ENCODE measurements around the gene CYP3A7. TPM values are rescaled to one million over a fixed set of nuclear protein-coding genes. Genes with fewer than 3 reads are reported as not detected.
A peak's percentile ranks its signal among the peaks of the same experiment; 100 is the strongest.

Gene CYP3A7
- total and polyA plus RNA-seq, 2 of the 13 experiments (the other 11 are each of a cell fraction or from before 2014, with no cell fraction given) = 5.8 to 6.4 TPM

DNA sequence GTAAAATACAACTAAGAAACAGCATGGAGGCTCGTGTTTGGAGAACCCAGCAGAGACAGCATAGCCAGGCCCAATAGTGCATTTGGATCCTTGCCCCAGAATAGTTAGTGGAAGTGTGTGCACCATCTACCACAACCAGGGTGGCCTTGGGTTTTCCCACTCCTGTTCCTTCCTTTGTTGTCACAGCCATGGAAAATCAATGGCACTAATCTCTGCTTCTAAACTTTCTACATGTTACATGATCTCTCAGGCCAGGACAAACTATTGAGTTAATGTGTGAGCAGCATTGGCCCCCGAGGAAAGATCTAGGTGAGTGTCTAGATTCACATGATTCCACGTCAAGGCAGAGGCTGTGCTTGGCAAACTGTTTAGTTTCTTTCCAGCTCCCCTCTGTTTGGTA lies 2.0 kb downstream of the CYP3A7 start (continued):
- TF ChIP-seq, protein P1, sequence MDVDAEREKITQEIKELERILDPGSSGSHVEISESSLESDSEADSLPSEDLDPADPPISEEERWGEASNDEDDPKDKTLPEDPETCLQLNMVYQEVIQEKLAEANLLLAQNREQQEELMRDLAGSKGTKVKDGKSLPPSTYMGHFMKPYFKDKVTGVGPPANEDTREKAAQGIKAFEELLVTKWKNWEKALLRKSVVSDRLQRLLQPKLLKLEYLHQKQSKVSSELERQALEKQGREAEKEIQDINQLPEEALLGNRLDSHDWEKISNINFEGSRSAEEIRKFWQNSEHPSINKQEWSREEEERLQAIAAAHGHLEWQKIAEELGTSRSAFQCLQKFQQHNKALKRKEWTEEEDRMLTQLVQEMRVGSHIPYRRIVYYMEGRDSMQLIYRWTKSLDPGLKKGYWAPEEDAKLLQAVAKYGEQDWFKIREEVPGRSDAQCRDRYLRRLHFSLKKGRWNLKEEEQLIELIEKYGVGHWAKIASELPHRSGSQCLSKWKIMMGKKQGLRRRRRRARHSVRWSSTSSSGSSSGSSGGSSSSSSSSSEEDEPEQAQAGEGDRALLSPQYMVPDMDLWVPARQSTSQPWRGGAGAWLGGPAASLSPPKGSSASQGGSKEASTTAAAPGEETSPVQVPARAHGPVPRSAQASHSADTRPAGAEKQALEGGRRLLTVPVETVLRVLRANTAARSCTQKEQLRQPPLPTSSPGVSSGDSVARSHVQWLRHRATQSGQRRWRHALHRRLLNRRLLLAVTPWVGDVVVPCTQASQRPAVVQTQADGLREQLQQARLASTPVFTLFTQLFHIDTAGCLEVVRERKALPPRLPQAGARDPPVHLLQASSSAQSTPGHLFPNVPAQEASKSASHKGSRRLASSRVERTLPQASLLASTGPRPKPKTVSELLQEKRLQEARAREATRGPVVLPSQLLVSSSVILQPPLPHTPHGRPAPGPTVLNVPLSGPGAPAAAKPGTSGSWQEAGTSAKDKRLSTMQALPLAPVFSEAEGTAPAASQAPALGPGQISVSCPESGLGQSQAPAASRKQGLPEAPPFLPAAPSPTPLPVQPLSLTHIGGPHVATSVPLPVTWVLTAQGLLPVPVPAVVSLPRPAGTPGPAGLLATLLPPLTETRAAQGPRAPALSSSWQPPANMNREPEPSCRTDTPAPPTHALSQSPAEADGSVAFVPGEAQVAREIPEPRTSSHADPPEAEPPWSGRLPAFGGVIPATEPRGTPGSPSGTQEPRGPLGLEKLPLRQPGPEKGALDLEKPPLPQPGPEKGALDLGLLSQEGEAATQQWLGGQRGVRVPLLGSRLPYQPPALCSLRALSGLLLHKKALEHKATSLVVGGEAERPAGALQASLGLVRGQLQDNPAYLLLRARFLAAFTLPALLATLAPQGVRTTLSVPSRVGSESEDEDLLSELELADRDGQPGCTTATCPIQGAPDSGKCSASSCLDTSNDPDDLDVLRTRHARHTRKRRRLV (CRISPR knock-in tag; IDR thresholded peaks at IDR 0.05) = no peak
- TF ChIP-seq ZBTB3 (CRISPR knock-in tag; IDR thresholded peaks at IDR 0.05; ENCODE audit: borderline replicate concordance, low read depth) = no peak
- no peak for TF ChIP-seq ZNF563 (CRISPR knock-in tag; IDR thresholded peaks at IDR 0.05)
- no peak for TF ChIP-seq ZNF543 (CRISPR knock-in tag; IDR thresholded peaks at IDR 0.05)
- no peak for TF ChIP-seq ZNF709 (CRISPR knock-in tag; IDR thresholded peaks at IDR 0.05)
- no peak for TF ChIP-seq KDM1A (CRISPR knock-in tag; IDR thresholded peaks at IDR 0.05)
- TF ChIP-seq NFAT5 (CRISPR knock-in tag; IDR thresholded peaks at IDR 0.05) = no peak
- TF ChIP-seq ZNF597 (CRISPR knock-in tag; IDR thresholded peaks at IDR 0.05) = no peak
- TF ChIP-seq, protein P2, sequence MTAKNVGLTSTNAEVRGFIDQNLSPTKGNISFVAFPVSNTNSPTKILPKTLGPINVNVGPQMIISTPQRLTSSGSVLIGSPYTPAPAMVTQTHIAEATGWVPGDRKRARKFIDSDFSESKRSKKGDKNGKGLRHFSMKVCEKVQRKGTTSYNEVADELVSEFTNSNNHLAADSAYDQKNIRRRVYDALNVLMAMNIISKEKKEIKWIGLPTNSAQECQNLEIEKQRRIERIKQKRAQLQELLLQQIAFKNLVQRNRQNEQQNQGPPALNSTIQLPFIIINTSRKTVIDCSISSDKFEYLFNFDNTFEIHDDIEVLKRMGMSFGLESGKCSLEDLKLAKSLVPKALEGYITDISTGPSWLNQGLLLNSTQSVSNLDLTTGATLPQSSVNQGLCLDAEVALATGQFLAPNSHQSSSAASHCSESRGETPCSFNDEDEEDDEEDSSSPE (CRISPR knock-in tag; IDR thresholded peaks at IDR 0.05) = no peak; the same call in 1 of the 2 replicates
- TF ChIP-seq, protein P3, sequence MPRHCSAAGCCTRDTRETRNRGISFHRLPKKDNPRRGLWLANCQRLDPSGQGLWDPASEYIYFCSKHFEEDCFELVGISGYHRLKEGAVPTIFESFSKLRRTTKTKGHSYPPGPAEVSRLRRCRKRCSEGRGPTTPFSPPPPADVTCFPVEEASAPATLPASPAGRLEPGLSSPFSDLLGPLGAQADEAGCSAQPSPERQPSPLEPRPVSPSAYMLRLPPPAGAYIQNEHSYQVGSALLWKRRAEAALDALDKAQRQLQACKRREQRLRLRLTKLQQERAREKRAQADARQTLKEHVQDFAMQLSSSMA (CRISPR knock-in tag; IDR thresholded peaks at IDR 0.05) = no peak
- peak; percentile 76 for TF ChIP-seq ZMYM4 (CRISPR knock-in tag; IDR thresholded peaks at IDR 0.05)
- TF ChIP-seq ZBTB33 (CRISPR knock-in tag; IDR thresholded peaks at IDR 0.05) = no peak
